Measurements from ENCODE around the gene ATXN10.

Gene ATXN10

DNA sequence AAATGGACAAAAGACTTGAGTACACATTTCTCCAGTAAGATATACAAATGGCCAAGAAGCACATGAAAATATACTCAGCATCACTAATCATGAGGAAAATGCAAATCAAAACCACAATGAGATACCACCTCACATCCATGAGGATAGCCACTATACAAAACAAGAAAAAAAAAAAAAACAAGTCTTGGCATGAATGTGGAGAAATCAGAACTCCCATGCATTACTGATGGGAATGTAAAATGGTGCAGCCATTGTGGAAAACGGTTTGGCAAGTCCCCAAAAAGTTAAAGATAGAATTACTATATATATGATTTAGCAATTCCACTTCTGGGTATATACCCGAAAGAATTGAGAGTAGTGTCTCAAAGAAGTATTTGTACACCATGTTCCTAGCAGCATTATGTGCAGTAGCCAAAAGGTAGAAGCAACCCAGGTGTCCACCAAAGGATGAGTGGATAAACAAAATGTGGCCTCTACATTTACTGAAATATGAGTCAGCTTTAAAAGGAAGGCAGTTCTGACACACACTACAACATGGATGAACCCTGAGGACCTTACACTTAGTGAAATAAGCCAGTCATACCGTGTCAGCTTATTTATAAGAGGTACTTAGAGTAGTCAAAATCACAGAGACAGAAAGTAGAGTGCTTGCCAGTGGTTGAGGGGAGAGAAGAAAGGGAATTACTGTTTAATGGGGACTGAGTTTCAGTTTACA, 159.1 kb downstream of the ATXN10 start:
- no peak for DNase-seq (ENCODE audit: low spot score)

DNA sequence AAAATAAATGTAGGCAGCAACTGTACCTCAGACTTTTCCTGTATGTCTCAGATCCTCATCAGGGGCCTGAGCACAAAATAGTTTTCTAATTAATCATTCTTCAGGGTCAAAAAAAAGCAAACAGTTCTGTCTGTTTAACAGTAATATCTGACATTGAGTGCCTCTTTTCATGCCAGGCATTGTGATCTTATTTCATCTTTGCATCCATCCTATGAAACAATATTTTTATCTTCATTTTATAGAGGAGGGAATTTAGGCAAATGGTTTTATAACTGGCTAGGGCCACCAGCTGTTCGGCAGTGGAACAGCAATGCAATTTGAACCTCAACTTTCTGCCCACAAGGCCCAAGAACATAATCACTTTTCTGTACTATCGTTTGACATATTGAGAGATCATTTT, 159.8 kb downstream of the ATXN10 start:
- no peak for DNase-seq (ENCODE audit: low spot score)

DNA sequence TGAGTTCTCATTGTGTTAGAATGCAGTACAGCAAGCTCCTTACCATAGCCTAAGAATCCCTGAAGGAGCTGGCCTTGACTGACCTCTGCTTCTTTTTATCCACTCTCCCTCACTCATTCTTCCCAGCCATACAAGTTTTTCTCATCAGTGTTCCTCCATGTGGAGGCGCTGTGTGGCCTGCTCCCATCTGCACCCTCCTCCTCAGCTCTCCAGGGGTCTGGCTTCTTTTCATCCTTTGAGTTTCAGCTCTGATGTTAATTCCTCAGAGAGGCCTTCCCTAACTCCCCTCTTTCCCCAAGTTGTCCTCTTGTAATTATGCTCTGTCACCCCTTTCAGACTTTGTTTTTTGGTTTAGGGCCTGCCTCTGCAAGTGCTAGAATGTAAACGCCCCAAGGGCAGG, 160.5 kb downstream of the ATXN10 start:
- no peak for DNase-seq (ENCODE audit: low spot score)

DNA sequence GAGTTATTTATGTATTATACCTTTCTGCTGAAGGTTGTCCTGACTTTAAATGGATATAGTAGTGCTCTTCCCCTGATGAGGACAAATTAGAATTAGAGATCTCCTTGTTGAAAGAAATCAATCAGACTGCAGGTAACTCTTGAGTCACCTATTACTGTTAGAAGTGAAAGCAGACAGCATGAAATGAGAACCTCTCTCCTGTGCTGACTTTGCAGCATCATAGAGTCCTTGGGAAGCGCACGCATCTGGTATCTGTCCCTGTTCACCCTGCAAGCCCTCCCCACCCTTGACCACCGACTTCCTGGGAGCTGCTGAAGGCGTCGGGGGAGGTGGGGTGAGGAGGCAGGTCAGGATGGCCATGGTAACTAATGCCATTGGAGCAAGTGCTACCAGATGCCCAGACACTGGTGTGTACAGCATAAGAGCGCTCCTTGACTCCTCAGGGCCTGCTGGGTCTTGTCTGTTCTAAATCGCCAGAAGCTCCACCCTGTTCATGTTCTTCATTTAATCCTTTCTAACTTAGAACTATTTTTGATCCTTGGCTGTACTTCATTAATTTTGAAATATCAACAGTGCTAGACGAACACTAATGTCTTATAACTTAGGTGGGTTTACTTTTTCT, 161.4 kb downstream of the ATXN10 start:
- no peak for DNase-seq (ENCODE audit: low spot score)

DNA sequence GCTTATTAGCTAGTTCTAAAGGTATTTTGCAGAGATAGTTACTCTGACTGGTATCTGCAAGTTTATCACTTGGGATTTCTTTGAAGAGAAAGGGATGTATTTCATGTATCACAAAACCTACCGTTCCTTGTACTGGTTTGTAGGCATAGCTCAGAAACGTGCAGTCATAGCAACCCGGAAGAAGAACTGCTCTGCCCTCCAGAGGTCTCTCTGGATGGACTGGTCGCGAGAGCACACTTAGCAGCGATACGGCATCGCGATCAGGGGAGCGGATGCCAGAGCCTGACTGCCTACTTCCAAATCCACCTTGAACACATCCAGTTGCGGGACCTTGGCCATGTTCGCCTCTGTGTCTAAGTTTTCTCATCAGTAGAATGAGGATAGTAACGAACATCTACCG, 162.0 kb downstream of the ATXN10 start:
- no peak for DNase-seq (ENCODE audit: low spot score)

DNA sequence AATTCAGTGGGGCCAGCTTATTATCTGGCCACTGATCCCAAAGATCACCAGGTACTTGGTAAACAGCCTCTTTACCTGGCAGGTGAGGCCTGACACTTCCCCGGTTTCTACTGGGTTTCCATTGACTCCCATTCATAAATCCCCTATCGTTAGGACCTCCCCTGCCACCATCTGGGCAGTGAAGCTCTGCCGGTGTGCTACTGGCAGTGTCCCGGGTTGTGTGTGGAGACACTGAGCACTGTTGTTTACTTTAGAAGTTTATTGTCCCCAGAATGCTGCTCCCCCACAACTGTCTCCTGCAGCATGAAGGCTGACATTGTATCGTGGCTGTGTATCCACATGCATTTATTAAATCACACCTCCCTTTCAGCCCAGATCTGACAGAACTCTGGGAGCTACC, 162.6 kb downstream of the ATXN10 start:
- no peak for DNase-seq (ENCODE audit: low spot score)

DNA sequence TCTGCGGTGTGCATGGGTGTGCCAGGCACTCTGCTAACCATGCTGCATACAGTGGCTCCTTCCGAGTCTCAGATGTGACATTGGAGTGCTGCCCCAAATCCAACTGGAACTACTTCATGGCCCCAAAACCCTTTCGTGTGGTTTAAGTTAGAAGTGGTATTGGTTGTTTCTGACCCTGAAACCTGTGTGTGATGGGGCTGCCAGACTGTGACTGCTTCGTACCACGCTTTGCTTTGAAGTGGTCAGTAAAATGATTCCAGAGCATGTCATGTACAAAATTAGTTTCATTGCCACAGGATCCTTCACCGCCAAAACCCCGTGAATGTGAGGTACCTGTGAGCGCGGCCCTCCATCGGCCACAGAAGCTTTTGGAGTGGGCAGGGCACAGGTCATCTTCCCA, 163.2 kb downstream of the ATXN10 start:
- no peak for DNase-seq (ENCODE audit: low spot score)

DNA sequence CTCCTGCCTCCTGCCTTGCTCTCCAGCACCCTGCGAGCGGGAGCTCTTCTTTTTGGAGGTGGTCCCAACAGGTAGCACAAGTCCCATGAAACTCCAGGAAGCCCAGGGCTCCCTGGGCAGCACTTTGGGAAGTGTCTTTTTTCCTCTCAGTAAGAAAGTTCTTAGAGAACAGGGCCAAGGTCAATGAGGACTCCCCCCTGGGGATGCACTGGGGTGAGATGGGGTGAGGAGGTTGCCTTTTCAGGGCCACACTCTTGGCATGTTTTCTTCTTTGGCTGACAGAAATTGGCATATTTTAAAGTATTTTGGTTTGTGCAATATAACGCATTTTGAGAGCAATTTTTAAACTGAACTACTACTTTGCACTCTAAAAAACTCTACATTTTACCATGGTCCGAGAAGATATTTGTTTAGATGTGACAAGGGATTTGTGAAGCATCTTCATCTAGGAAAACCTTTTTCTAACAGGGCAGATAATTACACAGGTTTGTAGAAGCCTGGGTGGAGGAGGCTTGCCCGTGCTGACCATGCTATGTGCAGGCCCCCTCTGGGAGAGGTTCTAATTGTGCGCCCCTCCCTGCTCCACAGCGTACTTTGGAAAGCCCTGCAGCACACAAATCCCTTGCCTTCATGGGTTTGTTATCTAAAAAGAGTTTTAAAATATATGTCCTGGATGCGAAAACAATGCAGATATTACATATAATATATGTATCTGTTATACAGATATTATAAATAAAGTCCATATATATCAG, 165.0 kb downstream of the ATXN10 start:
- DNase-seq (ENCODE audit: low spot score) = no peak

DNA sequence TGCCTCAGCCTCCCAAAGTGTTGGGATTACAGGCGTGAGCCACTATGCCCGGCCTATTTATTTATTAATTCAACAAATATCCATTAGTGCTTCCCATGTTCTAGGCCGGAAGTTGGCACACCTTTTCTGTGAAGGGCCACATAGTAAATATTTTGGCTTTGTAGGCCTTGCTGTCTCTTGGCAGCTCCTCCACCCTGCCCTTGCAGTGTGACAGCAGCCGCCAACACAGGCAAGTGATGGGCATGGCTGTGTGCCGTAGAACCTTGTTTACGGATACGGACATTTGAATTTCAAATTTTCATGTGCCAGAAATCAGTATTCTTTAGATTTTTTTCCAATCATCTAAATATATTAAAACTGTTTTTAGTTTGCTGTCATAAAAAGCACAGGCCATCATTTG, 165.9 kb downstream of the ATXN10 start:
- DNase-seq (ENCODE audit: low spot score) = no peak

DNA sequence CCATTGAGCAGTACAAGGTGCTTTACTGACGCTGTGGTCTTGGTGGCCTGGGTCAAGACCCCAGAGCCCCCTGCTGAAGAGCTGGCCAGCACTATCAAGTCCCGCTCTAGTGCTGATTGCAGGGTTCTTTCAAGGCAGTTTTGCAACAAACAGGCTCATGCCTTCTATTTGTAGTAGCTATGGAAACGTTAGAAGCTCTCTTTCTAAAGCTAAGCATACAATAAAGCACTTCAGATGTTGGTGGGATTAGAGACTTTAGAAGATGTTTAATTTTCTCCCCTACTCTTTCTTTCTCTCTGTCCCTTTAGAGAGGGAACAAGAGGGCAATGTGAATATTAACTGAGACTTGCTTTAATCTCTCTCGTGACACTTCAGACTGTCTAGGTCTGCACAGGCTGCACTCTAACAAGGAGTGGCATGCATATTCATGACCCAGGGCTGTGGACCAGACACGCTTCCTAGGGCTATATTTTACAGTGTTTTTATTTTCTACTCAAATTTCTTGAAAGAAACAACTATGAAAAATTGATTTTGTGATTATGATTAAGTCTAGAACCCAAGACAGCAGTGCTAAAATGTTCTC, 166.8 kb downstream of the ATXN10 start:
- DNase-seq (ENCODE audit: low spot score) = no peak

DNA sequence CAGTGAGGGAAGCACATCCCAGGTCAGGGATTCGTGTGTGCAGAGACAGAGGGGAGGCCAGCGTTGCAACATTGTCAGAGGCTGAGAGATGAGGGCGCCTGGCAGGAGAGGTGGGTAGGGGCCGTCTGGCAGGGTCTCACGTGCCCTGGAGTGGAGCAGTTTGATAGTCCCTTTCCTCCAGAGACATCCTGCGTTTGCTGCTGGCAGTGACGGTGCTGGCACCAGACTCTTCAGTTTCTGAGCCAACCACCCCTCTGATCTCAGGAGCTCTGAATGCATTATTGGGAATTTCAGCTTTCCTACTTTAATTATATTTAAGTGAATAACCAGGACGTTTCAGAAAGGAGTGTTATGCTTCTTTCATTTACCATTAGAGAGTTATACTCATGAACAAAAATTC, 168.8 kb downstream of the ATXN10 start:
- DNase-seq (ENCODE audit: low spot score) = no peak

DNA sequence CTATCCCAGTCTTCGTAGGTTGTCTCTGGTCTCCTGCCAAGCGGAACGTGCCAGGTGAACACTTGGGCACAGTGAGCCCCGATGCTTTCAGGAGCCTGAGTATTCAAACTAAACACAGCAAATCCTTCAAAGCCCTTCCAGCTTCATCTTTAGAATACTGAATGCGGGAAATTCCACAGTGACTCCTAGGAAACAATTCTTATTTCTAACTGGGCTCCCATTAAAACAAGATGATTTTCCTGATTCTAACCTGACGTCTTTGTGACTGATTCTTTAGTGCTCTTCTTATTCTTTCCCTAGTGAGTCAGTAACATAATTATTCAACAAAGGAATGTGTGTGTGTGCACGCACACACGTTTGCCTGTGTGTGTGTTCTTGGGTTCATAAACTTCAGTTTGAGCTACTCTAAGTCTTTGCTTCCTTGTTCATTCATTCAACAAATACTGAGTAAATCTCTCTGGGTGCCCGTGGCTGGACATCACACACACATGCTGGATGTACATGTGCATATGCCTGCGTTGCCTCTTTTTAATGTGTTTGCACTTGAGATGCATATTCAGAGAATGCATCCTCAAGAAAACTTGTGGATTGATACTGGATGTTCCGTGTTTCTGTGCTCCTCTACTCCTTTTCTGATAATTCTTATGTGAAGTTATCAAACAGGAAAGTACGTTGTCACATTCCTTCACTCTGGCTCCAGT, 170.8 kb downstream of the ATXN10 start:
- no peak for DNase-seq (ENCODE audit: low spot score)

DNA sequence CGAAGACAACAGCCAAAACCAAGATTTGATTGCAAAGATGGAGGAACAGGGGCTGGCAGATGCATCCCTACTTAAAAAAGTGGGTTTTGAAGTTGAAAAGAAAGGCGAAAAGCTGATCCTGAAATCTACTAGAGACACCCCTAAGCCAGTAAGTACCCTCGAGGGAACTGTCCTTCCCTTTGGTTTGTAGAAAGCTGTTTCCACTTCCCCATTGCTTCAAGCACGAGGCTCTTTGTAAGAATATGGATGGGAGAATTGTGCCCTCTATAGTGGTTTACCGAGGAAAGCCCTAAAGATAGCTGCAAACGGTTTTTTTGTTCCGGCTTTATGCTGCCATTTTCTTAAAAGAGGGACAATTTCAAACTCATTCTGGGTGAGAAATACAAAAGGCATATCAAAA, 171.4 kb downstream of the ATXN10 start:
- no peak for DNase-seq (ENCODE audit: low spot score)

DNA sequence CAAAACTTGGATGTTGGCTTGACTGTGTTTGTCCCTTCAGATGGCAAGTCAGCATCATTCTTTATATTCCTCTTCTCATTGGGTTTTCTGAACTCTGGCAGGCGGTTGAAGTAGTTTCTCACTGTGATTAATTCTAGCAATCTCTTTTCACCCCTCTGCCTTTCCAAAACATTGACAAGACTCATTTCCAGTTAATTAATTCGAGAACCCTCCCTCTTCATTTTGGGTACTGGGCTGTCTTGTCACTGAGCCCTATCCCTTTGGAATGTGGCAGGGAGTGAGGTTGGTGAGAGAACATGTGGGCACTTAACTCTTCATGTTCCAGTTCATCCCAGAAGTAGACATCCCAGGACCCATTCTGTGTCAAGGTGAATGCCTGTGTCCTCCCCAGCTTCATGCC, 172.4 kb downstream of the ATXN10 start:
- no peak for DNase-seq (ENCODE audit: low spot score)

DNA sequence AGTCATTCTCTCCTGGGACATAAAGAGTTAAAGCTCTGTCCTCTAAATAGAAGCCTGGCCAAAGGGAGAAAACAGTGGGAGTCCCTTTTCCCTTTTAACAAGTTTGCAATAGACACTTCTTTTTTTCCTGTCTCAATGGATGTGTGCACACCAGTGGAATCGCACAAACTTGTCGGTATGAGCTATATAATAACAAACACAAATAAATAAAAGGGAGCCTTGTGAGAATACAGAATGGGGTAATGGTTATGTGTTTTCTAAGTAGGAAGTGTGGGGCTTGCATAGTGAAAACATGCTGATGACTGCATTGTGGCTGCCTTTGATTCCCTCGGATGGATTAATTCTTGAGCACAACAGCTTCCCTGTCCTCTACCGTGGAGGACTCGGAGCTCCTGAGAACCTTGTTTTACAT, 173.4 kb downstream of the ATXN10 start:
- DNase-seq (ENCODE audit: low spot score) = no peak

DNA sequence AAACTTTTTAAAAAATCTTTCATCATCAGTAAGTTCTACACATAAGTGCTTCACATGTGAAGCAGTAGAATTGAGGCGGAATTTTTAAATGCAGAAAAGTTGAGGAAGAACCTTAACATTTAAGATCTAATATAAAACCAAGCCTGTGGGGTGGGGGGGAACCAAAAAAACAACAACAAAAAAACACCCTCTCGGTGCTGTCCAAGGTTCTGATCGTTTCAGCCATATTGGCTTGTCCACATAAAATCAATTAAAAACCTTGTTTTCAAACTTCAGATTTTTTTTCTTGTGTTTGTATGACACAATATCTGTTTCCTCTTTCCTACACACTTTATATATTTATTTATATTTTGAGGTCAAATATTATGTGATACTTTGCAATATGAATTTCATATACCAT, 175.3 kb downstream of the ATXN10 start:
- no peak for DNase-seq (ENCODE audit: low spot score)

DNA sequence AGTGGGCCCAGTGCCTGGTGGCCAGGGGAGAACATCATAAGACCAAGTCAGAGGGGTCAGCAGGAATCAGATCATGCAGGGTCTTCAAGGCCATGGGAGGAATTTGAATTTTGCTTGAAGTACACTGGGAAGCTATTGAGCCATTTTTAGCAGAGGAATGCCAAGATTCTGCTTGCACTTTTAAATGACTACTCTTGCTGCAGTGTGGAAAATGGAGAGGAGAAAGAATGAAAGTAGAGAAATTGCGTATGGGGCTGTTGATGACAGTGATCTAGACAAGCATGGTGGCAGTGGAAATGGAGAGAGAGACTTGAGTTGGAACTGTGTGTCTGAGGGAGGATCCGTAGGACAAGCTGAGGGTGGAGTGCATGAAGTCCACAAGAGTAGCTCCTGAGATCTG, 177.3 kb downstream of the ATXN10 start:
- no peak for DNase-seq (ENCODE audit: low spot score)

DNA sequence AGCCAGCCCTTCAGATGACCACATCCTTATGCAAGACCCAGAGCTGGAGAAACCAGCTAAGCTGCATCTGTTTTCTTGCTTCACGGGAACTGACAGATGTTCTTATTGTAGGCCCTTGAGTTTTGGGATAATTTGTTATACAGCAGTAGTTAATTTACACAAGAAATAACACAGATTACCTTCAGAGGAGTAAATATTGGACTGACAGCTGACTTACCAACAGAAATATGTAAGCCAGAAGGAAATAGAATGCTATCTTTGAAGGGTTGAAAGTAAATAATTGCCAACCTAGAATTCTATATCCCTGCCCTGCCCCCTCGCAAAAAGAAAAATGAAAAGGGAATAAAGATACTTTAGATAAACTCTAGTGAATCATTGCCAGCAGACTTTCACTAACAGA, 181.2 kb downstream of the ATXN10 start:
- no peak for DNase-seq (ENCODE audit: low spot score)

DNA sequence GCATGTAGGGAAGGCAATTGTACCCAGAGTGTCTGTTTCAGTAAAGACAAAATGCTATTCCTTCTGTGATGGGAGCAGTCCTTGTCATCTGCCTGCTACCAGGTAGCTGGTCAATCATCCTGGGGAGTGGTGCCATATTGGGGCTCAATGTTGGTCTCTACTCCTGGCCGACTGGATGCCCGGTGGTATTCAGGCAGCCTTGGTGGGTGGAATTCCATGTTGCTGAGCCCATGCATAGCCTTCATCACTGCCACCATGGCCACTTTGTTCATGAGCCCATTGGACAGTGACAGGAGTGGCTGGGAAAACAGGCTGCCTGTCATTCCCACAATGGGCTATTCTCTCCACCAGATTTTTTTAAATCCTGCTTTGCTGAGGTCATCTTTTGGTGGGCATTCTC, 184.3 kb downstream of the ATXN10 start:
- no peak for DNase-seq (ENCODE audit: low spot score)

DNA sequence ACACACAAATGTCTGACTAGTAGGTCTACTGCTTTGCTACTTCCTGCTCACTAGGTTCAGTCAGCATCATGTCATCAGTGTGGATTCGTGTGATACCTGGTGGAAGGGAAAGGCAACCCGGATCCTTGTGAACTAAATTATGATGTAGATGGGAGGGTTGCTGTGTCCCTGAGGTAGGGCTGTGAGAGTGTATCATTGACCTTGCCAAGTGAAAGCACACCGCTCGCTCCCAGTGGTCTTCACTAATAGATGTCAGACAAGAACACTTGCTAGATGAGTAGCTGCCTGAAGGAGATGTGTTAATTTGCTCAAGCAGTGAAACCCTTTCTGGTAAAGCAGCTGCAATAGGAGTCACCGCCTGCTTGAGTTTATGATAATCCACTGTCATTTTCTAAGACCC, 185.9 kb downstream of the ATXN10 start:
- no peak for DNase-seq (ENCODE audit: low spot score)

DNA sequence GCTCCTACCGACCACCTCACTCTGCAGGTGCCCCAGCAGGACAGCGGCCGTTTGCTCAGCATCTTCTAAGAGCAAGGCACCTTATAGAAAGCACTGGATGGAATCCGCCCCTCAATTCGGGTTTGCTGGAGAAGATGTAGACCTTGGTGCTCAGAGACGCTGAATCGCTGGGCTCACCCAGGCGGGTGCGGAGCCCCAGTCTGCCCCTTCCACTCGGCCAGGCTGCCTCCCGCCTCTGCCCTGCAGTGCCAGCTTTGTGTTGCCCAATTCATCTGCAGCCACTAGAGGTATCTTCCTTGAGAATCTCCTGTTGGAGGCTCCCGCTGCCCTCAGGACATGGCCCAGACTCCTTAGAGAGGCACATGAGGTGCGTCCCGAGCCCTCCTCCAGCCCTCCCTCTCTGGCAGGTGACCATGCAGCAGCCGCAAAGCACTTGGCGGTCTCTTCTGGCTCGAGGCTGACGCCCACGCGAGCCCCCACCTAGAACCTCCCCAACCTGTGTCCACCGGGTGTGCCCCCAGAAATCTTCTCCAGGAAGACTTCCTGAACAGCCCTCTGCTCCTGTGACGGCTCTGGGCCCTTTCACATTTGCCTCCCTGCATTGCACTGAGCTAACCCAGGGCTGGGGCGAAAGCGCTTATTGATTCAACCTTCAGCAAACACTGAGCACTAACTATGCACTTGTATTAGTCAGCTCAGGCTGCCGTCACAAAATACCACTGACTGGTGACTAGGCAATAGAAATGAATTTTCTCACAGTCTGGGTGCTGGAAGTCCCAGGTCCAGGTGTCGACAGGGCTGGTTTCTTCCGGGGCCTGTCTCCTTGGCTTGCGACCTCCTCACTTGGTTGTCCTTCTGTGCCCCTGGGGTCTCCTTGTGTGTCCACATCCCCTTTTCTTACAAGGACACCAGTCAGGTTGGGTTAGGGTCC, 187.9 kb downstream of the ATXN10 start:
- no peak for DNase-seq (ENCODE audit: low spot score)

All from hematopoietic multipotent progenitor cell treated with erythropoietin and hydrocortisone succinate and interleukin-3 and kit ligand, for 15 days (in vitro differentiated cells).